Astrocyte (in vitro differentiated cells and primary cell): ENCODE measurements around the gene SPPL2B.
"Not testable (repeated sequence)": the region's sequence is repeated elsewhere in the genome, so short reads cannot be mapped to it uniquely, and the experiment has no call there.

ENCODE experiments used
- EZH2 ChIP-seq: IDR thresholded peaks from 2 replicates; pipeline ENCODE4 v1.6.1; 2012; ENCODE audit warnings: mild to moderate bottlenecking, low read length, inconsistent platforms; ENCODE audit not compliant: insufficient read depth
- TF ChIP-seq, protein P1 (sequence below): IDR thresholded peaks from 2 replicates; pipeline ENCODE4 v1.5.1; 2011; ENCODE audit warnings: low read depth, mild to moderate bottlenecking, inconsistent platforms, low read length, moderate library complexity; ENCODE audit not compliant: insufficient read depth

DNA sequence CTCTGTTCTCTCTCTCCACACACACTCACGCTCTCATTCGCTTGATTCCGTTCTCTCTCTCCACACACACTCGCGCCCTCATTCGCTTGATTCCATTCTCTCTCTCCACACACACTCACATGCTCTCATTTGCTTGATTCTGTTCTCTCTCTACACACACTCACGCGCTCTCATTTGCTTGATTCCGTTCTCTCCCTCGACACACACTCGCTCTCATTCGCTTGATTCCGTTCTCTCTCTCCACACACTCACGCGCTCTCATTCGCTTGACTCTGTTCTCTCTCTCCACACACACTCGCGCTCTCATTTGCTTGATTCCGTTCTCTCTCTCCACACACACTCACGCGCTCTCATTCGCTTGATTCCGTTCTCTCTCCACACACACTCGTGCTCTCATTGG, 21.3 kb downstream of the SPPL2B start:
- TF ChIP-seq, protein P1, sequence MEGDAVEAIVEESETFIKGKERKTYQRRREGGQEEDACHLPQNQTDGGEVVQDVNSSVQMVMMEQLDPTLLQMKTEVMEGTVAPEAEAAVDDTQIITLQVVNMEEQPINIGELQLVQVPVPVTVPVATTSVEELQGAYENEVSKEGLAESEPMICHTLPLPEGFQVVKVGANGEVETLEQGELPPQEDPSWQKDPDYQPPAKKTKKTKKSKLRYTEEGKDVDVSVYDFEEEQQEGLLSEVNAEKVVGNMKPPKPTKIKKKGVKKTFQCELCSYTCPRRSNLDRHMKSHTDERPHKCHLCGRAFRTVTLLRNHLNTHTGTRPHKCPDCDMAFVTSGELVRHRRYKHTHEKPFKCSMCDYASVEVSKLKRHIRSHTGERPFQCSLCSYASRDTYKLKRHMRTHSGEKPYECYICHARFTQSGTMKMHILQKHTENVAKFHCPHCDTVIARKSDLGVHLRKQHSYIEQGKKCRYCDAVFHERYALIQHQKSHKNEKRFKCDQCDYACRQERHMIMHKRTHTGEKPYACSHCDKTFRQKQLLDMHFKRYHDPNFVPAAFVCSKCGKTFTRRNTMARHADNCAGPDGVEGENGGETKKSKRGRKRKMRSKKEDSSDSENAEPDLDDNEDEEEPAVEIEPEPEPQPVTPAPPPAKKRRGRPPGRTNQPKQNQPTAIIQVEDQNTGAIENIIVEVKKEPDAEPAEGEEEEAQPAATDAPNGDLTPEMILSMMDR = not testable (repeated sequence)
- not testable (repeated sequence) for TF ChIP-seq EZH2
